ENCODE measurements around the gene FETUB.

The FETUB gene

DNA sequence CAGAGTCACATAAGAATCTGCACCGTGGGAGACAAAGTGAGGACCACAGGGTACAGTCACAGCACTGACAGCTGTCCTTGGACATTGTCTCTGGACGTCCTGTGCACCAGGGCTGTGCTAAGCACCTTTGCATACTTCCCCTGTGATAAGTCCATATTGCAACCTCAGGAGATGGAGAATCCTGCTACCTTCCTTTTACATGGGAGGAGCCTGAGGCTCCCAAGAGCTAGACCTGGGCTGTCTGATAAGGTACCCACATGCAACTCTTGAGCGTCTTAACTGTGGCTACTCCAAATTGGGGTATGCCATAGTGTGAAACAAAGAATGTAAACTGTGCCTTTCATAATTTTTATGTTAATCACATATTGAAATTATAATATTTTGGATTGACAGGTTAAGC, 2.5 kb upstream of the FETUB start:
- no peak for FAIRE-seq

- FAIRE-seq: no peak
Observed at GRCh38 chr3:186638259-186638658, 1.9 kb upstream of the FETUB start.

DNA sequence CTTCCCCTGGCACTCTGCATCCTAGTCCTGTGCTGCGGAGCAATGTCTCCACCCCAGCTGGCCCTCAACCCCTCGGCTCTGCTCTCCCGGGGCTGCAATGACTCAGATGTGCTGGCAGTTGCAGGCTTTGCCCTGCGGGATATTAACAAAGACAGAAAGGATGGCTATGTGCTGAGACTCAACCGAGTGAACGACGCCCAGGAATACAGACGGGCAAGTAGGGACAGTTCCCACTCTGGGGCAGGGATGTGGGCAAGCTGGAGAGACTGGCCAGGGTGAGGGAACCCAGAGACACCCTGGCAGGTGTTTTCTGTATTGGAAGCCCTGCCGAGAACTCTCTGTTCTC, 247 bp downstream of the FETUB start:
- no peak for FAIRE-seq

GRCh38 chr3:186640929-186641328, 730 bp downstream of the FETUB start:
- FAIRE-seq: no peak

DNA sequence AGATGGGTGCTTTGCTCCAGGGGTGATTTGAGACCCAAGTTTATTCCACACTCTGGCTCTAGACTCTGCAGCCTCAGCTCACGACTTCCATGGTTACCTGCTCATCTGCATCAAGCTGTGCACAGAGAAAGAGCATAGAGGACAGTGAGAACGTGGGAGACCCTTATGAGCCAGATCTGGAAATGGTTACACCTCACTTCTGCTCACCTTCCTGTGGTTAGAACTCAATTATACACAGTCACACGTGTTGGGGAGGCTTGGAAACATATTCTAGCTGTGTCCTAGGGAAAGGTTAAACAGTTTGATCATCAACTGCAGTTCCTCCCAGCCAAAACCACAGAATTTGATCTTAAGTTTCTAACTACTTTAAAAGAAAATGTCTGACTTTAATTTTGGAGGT, 1.8 kb downstream of the FETUB start:
- FAIRE-seq: no peak

DNA sequence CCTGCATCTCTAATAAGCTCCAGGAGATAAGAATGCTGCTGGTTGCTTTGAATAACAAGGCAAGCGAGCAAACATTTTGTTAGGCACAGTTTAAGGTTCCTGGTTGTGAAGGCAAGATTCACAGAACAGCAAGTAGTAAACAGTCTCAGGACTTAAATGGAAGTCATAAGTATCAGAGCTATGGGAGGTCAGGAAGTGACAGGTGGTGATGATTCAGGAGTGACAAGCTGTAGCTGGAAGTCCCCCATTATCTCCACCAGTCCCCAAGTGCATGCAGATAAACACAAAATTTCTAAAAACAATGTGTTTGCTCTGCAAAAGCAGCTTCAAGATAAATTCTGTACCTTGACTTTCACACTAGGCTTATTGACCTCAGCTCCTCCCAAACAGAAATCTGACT, 3.3 kb downstream of the FETUB start:
- FAIRE-seq: no peak

DNA sequence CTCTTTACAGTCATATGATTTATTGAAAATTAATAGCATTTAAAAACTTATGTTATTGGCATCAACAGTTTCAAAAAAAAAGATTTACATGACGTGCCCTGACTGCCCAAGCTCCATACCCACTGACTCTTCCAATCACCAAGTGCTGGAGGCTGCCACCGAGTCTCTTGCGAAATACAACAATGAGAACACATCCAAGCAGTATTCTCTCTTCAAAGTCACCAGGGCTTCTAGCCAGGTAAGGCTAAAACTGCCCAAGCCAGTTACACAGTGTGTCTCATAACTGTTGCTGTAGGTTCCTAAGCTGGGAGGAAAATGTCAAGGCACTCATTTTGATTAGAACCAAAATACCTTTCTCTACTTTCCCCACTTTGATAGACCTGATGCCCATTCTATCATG, 4.5 kb downstream of the FETUB start:
- no peak for FAIRE-seq

- FAIRE-seq: no peak
Observed at GRCh38 chr3:186646106-186646505, 5.9 kb downstream of the FETUB start.

- no peak for FAIRE-seq
Observed at GRCh38 chr3:186646841-186647240, 6.6 kb downstream of the FETUB start.

DNA sequence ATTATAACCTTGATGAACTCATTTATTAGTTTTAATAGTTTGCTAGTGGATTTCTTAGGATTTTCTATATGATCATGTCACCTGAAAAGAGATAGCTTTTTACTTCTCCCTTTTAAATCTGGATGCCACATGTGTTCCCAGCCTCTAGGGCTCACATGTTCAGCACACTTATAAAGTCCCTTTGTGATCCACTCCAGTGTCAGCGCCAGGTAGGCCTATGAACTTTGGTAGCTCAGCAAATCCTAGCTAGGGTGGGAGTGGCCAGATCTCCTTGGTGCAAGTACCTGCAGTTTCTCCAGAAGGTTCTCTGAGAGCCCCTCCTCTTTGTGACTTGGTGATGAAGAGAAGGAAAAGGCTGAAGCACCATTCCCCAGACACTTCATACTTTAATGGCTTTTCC, 8.7 kb downstream of the FETUB start:
- no peak for FAIRE-seq

GRCh38 chr3:186651678-186652215, 11.5 kb downstream of the FETUB start:
- no peak for FAIRE-seq

GRCh38 chr3:186653080-186653707, 13.0 kb downstream of the FETUB start:
- no peak for FAIRE-seq

- no peak for FAIRE-seq
Observed at GRCh38 chr3:186653984-186654383, 13.8 kb downstream of the FETUB start.

DNA sequence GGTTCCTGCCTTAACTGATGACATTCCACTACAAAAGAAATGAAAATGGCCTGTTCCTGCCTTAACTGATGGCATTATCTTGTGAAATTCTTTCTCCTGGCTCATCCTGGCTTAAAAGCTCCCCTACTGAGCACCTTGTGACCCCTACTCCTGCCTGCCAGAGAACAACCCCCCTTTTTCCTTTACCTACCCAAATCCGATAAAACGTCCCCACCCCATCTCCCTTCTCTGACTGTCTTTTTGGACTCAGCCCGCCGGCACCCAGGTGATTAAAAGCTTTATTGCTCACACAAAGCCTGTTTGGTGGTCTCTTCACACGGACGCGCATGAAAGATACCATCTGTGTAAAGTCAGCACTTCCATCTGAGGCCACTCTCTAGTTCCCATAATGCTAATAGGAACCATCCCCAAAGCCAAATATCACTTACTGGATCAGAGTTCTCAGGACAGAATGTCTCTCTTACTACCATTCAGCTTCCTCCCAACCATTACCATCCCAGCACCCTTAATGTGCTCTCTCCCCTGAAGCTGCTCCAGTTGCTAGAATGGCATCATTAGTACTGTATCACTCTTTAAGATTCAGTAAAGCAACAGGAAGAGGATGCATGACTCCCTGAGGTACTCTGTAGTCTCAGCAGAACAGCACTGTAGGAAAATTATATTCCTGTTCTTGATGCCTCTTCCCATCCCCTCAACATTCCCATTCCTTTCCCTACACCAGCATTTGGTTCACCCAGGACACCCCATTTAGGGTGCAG, 23.3 kb downstream of the FETUB start:
- no peak for FAIRE-seq

GRCh38 chr3:186664119-186664495, 23.9 kb downstream of the FETUB start:
- no peak for FAIRE-seq

DNA sequence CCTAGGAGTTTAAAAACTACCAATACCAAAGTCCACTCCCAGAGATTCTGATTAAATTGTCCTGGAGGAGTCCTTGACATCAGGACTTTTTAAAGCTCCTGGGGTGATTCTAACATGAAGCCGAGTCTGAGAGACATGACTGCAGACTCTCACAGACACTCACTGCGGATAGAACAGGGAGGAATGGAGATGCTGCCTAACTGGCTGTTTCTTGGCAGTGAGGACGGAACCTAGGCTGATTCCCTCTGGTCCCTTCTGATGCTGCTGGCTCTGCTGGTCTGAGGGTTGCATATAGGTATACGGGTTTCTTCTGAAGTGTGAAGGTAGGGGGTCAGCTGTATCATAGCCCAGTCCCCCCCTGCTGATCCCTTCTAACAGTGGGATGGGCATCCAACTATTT, 24.3 kb downstream of the FETUB start:
- FAIRE-seq: no peak

DNA sequence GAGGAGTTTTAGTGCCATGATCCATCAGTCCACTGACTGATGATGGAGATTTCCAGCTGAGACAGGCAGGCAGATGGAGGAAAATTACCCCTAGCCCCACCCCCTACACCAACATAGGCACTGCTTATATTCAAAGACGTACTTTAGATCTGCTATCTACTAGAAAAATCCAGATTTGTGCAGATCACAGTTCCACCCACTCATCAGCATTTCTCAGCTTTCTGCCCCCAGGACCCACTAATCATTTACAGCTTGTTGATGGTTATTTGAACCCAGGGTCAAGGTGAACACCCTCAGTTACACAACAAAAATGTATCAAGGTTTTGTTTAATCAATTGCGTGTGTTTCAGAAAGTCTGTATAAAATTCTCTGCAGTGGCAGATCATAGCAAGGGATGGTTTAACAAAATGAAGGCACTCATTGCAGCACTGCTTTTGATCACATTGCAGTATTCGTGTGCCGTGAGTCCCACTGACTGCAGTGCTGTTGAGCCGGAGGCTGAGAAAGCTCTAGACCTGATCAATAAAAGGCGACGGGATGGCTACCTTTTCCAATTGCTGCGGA, 25.5 kb downstream of the FETUB start, which contains the start of gene HRG:
HRG (plus strand) TSS at position 390 of the 564 bp plus-strand sequence; CDS start at position 408, 18 bp downstream.
- FAIRE-seq: no peak

DNA sequence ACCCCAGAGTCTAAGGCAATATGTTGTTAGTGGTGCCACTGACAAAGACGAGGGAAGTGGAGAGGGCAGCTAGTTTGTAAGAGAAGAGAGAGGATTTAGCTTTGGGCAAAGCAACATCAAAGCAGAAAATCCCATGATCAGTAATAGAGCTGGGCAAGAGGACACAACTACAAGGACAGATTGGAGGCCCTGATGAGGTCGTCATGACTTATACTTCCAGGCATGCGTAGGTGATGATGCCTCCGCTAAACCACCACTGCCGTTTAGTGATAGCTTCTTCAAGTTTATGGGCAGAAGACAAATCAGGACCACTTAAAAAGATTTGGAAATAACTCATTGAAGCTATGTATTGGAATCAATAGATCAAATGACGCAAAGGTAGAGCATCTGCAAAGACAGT, 28.2 kb downstream of the FETUB start:
- FAIRE-seq: no peak

DNA sequence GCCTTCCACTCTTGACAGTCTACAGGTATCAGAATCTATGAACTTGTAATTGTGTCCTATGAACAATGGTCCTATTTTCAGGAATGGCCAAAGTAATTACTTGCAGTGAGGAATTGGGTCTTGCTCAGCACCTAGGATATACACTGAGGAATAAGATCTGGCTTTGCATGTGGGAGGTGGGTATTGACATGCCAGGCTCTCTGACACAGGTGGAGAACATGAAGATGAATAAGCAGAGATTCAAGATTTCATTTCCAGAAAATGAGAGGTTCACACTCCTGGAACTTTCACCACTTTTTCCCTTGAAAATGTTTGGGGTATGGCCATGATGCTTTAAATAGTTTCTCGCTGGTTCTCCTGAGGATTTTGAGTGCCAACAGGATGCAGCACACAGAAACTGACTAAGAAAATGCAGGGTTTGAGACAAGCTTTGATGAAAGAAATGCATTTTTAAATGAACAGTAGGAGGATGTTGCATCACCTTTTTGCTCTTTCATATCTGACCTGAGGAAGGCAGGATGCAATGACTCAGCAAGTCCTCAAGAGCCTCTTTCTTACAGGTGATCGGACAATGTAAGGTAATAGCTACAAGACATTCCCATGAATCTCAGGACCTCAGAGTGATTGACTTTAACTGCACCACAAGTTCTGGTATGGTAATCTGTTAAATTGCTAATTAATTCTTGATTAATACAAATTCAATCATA, 29.3 kb downstream of the FETUB start:
- FAIRE-seq: no peak

- FAIRE-seq: no peak
Observed at GRCh38 chr3:186670155-186670554, 30.0 kb downstream of the FETUB start.

DNA sequence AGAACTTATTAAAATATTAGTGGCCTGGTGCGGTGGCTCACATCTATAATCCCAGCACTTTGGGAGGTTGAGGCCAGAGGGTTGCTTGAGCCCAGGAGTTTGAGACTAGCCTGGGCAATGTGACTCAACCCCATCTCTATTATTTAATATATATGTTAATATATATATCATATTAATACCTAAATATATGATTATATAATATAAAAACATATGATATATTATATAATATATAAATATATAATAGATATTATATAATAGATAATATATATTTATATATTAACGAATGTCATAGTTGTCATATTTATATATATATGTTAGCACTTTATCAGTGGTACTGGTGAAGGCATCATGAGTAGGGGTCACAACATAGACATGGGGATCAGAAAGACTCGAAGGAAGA, 30.9 kb downstream of the FETUB start:
- no peak for FAIRE-seq

DNA sequence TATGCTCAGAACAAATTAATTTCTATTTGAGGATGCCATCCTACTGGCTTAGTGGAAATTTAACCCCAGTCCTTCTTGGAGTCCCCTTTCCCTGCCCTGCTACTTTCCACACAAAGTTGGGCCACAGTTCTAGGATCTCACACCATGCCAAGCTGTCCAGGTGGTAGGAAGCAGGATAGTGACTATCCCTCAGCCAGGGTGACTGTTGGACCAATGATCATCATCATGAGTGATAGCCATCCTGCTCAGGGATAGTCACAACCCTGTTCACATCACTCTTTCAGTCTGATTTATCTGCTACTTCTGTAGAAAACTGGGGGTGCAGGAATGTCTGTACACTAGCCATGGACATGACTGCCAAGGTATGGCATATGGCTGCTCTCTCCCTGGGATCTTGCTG, 38.4 kb downstream of the FETUB start:
- no peak for FAIRE-seq

DNA sequence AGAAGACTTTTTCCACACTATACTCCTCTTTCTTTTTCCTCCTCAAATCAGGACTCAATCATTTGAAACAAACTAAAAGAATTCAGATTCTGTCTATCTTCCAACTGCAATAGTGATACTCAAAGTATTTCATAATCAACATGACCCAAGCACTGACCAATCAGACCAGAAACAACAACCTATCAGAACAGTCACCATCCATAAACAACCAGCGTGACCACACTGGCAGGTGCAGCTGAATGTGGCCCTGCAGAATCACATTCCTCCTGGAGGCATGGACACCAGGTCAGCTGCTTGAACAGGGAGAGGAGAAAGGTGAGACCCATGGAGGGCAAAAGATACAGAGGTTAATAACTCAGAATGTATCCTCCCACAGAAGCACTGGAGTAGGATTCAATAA, 39.0 kb downstream of the FETUB start:
- FAIRE-seq: no peak

GRCh38 chr3:186680869-186681268, 40.7 kb downstream of the FETUB start:
- FAIRE-seq: no peak
